K562 (cell line): ENCODE data around the gene ZC3H11A. TPM values are rescaled to one million over a fixed set of nuclear protein-coding genes. Genes with fewer than 3 reads are reported as not detected.

Experiments
- CBX3 ChIP-seq, 2 experiments: IDR thresholded peaks; 1 replicate in 1 of 2; 2 replicates in 1 of 2; pipeline ENCODE4 v1.6.1; 2012; ENCODE audit warnings: inconsistent platforms in 2 of 2, low read length in 2 of 2, borderline replicate concordance in 1 of 2, control low read depth in 1 of 2
- CREB1 ChIP-seq, 2 experiments: sonication (generic) in 1 of 2; formaldehyde crosslinking in 1 of 2; IDR thresholded peaks; 2 replicates each; pipeline versions ENCODE4 v1.6.1 to v1.8.0; 2012 to 2022; ENCODE audit warnings: inconsistent platforms in 1 of 2, mild to moderate bottlenecking in 1 of 2, missing genetic modification reagents in 1 of 2, moderate library complexity in 1 of 2
- HDGF ChIP-seq: fragments of 450-650 bp; IDR thresholded peaks from 2 replicates; pipeline ENCODE4 v1.6.1; 2016
- MAFK ChIP-seq: IDR thresholded peaks from 2 replicates; pipeline ENCODE4 v1.6.1; 2011; ENCODE audit warnings: low read length, improper control_type of control experiment
- SOX6 ChIP-seq: fragments of 450-650 bp; IDR thresholded peaks from 2 replicates; pipeline ENCODE4 v1.6.1; 2014; ENCODE audit warnings: mild to moderate bottlenecking
- polyA plus RNA-seq, 8 experiments: library from polyadenylated mRNA; depleted of rRNA in 4 of 8; stranded (reverse) in 5 of 8; unstranded in 3 of 8; fragments of >200 nt; fragmentation: Nextera tagmentation in 2 of 8; fragmentation: Illumina TruSeq in 1 of 8; extraction: Ambion mirVana in 2 of 8; extraction: Trizol in 1 of 8; gene quantifications; 2 replicates each; pipeline versions ENCODE4 v1.2.1 to v1.2.3, GENCODE V29; 2011 to 2014; ENCODE audit warnings: inconsistent platforms in 1 of 8, missing spikeins in 1 of 8
- total RNA-seq, 7 experiments: library from RNA; depleted of rRNA in 6 of 7; stranded (reverse); fragments of >200 nt in 6 of 7; fragmentation: Illumina TruSeq in 2 of 7; extraction: Trizol in 2 of 7; gene quantifications; 2 replicates each; pipeline versions ENCODE4 v1.2.1 to v1.2.3, GENCODE V29; 2011 to 2021; ENCODE audit warnings: low replicate concordance in 1 of 7
- TF ChIP-seq, protein P1 (sequence below), 3 experiments: IDR thresholded peaks in 2 of 3; conservative IDR thresholded peaks in 1 of 3; 2 replicates each; pipeline ENCODE4 v1.5.1; 2011 to 2012; ENCODE audit warnings: low read length in 3 of 3, mild to moderate bottlenecking in 3 of 3, control low read depth in 2 of 3, improper control_type of control experiment in 1 of 3, inconsistent platforms in 1 of 3, low read depth in 1 of 3, mixed read lengths in 1 of 3, moderate library complexity in 1 of 3; ENCODE audit not compliant: insufficient read depth in 2 of 3
- TF ChIP-seq, protein P2 (sequence below), 2 experiments: fragments of 250-450 bp in 1 of 2; fragments of 450-650 bp in 1 of 2; sonication (Bioruptor Pico) in 1 of 2; IDR thresholded peaks; 2 replicates each; pipeline versions ENCODE4 v1.6.1 to v1.8.0; 2016 to 2021; ENCODE audit warnings: mild to moderate bottlenecking in 2 of 2, moderate library complexity in 2 of 2, missing compliant biosample characterization in 1 of 2, missing genetic modification characterization in 1 of 2

The ZC3H11A gene
- total and polyA plus RNA-seq, 9 of the 15 experiments (the other 6 are each of a cell fraction or from before 2014, with no cell fraction given) = 34.2 to 137 (median 102) TPM

DNA sequence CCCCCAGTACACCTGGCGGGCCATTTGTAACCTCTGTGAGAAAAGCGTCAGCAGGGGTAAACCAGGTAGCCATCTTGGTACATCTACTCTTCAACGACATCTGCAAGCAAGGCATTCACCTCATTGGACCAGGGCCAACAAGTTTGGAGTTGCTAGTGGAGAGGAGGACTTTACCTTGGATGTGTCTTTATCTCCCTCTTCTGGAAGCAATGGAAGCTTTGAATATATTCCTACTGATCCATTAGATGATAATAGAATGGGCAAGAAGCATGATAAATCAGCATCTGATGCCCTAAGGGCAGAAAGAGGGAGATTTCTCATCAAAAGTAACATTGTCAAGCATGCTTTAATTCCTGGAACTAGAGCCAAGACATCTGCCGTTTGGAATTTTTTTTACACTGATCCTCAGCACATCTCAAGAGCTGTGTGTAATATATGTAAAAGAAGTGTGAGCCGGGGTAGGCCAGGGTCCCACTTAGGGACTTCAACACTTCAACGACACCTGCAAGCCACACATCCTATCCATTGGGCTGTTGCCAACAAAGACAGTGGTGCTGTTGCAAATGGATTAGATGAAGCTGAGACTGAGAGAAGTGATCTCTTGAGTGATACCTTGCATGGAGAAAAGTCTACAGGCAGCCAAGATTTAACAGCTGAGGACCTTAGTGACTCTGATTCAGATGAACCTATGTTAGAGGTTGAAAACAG is 2.7 kb downstream of the ZC3H11A start (continued):
- TF ChIP-seq, protein P1, sequence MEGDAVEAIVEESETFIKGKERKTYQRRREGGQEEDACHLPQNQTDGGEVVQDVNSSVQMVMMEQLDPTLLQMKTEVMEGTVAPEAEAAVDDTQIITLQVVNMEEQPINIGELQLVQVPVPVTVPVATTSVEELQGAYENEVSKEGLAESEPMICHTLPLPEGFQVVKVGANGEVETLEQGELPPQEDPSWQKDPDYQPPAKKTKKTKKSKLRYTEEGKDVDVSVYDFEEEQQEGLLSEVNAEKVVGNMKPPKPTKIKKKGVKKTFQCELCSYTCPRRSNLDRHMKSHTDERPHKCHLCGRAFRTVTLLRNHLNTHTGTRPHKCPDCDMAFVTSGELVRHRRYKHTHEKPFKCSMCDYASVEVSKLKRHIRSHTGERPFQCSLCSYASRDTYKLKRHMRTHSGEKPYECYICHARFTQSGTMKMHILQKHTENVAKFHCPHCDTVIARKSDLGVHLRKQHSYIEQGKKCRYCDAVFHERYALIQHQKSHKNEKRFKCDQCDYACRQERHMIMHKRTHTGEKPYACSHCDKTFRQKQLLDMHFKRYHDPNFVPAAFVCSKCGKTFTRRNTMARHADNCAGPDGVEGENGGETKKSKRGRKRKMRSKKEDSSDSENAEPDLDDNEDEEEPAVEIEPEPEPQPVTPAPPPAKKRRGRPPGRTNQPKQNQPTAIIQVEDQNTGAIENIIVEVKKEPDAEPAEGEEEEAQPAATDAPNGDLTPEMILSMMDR (IDR thresholded peaks at IDR 0.05 in 2 of 3, conservative IDR thresholded peaks at IDR 0.05 in 1 of 3; ENCODE audit: insufficient read depth in 2 of 3, low read depth in 1 of 3, low read length in 3 of 3) = peak in 2 of 3 experiments; percentile 21 to 32; a peak in 1 of 6 replicates
- no peak for TF ChIP-seq HDGF
- TF ChIP-seq, protein P2, sequence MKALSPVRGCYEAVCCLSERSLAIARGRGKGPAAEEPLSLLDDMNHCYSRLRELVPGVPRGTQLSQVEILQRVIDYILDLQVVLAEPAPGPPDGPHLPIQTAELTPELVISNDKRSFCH (CRISPR knock-in tag; IDR thresholded peaks at IDR 0.05) = no peak
- TF ChIP-seq, protein P2 (tag; IDR thresholded peaks at IDR 0.05) = 0 out of 2 replicates have a peak, but pooled peaks have one; percentile 18
- 0 out of 3 replicates have a peak, but pooled peaks of 1 of the 2 experiments have one; percentile 7 for TF ChIP-seq CBX3 (IDR thresholded peaks at IDR 0.05; ENCODE audit: borderline replicate concordance in 1 of 2, low read length in 2 of 2)
- TF ChIP-seq MAFK = 0 out of 2 replicates have a peak, but pooled peaks have one; percentile 2
- peak; percentile 42; the same call in 1 of the 2 replicates for TF ChIP-seq SOX6
- TF ChIP-seq CREB1 (IDR thresholded peaks at IDR 0.05) = no peak
- 0 out of 2 replicates have a peak, but pooled peaks have one; percentile 41 for TF ChIP-seq CREB1 (CRISPR knock-in tag; IDR thresholded peaks at IDR 0.05)
